Ammon's horn (tissue), 1 donor: Measurements from ENCODE around the gene CHMP4B.

ENCODE experiments used
- DNase-seq: peaks from one replicate; pipeline ENCODE4 v3.0.0-alpha.2; 2016; ENCODE audit warnings: low spot score

The CHMP4B gene

GRCh38 chr20:33810885-33811775 lies at the start of gene CHMP4B:
Gene CHMP4B (plus strand): TSS chr20:33811348. CDS start chr20:33811469, 121 bp downstream.
- DNase-seq = peak; percentile 99

- no peak for DNase-seq
Observed at GRCh38 chr20:33761698-33762250, 49.4 kb upstream of the CHMP4B start.

- no peak for DNase-seq
Observed at GRCh38 chr20:33765099-33765498, 46.0 kb upstream of the CHMP4B start.

GRCh38 chr20:33765592-33765991 lies 45.6 kb upstream of the CHMP4B start:
- no peak for DNase-seq

GRCh38 chr20:33766686-33767085 lies 44.5 kb upstream of the CHMP4B start:
- DNase-seq = no peak

- DNase-seq = no peak
Observed at GRCh38 chr20:33767777-33768138, 43.4 kb upstream of the CHMP4B start.

GRCh38 chr20:33769043-33769442 lies 42.1 kb upstream of the CHMP4B start:
- DNase-seq = no peak

- DNase-seq = no peak
Observed at GRCh38 chr20:33770005-33770404, 41.1 kb upstream of the CHMP4B start.

- DNase-seq = no peak
Observed at GRCh38 chr20:33771938-33772337, 39.2 kb upstream of the CHMP4B start.

- DNase-seq = no peak
Observed at GRCh38 chr20:33772439-33772838, 38.7 kb upstream of the CHMP4B start.

GRCh38 chr20:33773412-33774089 lies 37.6 kb upstream of the CHMP4B start:
- DNase-seq = no peak

GRCh38 chr20:33777816-33778215 lies 33.3 kb upstream of the CHMP4B start:
- DNase-seq = no peak

GRCh38 chr20:33781133-33781532 lies 30.0 kb upstream of the CHMP4B start:
- no peak for DNase-seq

- no peak for DNase-seq
Observed at GRCh38 chr20:33781945-33782344, 29.2 kb upstream of the CHMP4B start.

- no peak for DNase-seq
Observed at GRCh38 chr20:33783256-33783655, 27.9 kb upstream of the CHMP4B start.

GRCh38 chr20:33783818-33784217 lies 27.3 kb upstream of the CHMP4B start:
- DNase-seq = no peak

- DNase-seq = no peak
Observed at GRCh38 chr20:33784225-33784624, 26.9 kb upstream of the CHMP4B start.

- DNase-seq = no peak
Observed at GRCh38 chr20:33785503-33785902, 25.6 kb upstream of the CHMP4B start.

- no peak for DNase-seq
Observed at GRCh38 chr20:33787253-33787891, 23.8 kb upstream of the CHMP4B start.

- DNase-seq = no peak
Observed at GRCh38 chr20:33788351-33789049, 22.6 kb upstream of the CHMP4B start.

GRCh38 chr20:33789109-33789857 lies 21.9 kb upstream of the CHMP4B start:
- no peak for DNase-seq
